Iris pigment epithelial cell (primary cell): Measurements from ENCODE around the gene THPO.
"Not testable (repeated sequence)": the region's sequence is repeated elsewhere in the genome, so short reads cannot be mapped to it uniquely, and the experiment has no call there.

ENCODE experiments used
- DNase-seq: peaks from one replicate; pipeline ENCODE4 v3.0.0-alpha.2; 2011; ENCODE audit warnings: low read depth

Gene THPO

DNA sequence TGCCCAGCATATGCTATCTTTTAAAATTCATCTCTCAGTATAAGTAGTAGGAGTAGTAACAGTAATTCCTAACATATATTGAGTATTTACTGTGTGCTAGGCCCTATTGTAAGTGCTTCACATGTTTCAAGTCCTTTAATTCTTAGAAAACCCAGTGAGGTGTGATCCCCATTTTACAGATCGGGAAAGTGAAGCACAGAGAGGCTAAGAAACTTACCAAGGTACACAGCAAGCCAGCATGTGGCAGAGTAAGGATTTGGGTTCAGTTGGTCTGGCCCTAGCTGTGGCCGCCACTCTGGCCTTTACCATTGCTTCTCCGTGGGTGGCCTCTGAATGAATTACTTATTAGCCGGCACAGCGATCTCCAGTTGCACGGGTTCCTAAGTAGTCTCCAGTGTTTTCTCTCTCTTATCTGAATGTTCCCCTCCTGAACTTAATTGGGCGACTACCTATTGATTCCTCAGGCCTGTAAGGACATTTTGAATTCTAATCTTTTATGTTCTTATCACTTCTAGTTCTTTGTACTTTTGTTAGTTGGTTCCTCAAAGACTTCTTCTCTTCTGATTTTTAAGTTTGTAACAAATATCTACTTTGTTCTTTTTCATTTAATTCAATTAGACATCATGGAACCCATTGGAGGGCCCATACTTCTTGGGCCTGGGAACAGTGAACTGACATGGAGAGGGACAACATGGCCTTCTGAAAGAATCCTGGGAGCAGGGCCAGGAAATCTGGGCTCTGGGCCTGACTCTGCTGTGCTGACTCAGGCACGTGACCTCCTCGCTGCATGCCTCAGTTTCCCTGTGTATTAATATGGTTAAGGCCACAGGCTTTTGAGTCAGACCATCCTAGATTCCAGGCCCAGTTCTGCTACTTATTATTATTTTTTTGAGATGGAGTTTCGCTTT, 28.2 kb downstream of the THPO start:
- no peak for DNase-seq

DNA sequence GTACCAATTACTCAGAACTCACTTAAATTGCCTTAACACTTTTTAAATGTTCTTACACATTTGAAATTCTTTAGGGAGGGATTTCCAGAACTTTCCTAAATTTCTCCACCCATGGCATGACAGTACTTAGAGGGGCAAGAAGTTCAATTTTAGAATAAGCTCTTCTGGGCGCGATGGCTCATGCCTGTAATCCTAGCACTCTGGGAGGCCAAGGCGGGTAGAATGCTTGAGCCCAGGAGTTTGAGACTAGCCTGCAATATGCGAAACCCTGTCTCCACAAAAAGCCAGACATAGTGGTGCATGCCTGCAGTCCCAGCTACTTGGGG, 30.0 kb downstream of the THPO start:
- peak; percentile 12 for DNase-seq

DNA sequence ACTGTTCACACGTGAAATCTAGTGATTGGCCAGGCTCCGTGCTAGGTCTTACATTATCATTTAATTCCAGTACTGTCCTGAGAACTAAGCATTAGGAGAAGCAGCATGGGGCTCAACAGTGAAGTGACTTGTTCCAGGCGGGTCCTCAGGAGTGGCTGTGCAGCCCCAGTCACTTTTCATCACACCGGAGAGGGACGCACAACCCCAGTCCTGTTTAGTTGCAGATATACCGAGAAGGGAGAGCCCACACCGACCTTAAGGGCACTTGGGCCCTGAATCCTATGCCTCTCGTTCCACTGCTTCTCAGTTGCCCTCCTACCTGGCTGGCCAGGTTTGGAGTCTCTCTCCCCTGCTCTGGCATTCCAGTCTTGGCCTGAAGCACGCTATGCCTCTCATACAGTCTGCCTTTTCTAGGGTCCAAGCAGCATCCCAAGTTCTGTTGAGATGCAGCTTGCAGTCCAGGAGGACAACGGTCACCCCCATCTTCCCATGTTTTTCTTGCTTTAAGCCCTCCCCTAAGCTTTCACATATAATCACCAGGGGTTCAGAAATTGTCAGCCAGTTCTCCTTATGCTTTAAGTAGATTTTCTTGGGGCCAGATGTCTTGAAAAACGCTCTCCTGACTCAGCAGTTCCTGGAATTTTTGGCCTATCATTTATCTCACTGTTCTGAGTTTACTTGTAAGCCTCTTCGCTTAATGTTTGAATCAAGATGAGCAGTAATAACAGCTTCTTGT, 30.5 kb downstream of the THPO start:
- peak; percentile 55 for DNase-seq

DNA sequence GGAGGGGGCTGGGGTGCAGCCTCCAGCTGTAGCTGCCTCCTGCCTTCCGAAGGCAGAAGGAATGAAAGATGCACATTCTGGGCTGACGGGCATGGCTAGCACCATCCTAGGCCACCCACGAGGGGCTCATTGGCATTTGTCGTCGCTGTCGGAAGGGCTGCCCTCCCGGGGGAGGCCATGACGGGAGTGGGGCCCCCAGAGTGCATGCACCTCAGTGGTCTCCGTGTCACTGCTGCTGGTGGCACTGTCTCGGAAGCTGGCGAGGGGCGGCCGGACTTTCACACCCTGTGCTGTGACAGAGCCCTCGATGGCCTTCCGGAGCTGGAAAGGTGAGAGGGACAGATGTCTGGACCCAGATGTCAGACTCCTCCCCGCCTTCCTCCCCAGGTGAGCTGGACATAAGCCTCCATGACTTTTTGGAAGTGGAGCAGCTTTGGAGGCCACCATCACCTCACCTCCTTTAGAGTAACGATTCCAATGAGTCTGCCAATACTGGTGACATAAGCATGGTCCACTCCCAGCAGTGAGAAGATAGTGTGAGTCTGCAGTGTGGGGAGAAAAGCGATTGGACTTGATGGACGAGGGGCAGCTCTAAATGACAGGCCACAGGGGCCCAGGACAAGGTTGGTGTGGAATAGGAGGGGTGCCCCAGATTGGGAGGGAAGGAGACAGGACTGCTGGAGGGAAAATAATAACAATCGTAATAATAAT, 31.4 kb downstream of the THPO start:
- DNase-seq = no peak

DNA sequence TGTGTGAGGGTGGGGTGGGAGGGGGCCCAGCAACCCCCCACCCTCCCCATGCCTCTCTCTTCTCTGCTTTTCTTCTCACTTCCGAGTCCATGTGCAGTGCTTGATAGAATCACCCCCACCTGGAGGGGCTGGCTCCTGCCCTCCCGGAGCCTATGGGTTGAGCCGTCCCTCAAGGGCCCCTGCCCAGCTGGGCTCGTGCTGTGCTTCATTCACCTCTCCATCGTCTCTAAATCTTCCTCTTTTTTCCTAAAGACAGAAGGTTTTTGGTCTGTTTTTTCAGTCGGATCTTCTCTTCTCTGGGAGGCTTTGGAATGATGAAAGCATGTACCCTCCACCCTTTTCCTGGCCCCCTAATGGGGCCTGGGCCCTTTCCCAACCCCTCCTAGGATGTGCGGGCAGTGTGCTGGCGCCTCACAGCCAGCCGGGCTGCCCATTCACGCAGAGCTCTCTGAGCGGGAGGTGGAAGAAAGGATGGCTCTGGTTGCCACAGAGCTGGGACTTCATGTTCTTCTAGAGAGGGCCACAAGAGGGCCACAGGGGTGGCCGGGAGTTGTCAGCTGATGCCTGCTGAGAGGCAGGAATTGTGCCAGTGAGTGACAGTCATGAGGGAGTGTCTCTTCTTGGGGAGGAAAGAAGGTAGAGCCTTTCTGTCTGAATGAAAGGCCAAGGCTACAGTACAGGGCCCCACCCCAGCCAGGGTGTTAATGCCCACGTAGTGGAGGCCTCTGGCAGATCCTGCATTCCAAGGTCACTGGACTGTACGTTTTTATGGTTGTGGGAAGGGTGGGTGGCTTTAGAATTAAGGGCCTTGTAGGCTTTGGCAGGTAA, 32.5 kb downstream of the THPO start:
- peak; percentile 55 for DNase-seq

- no peak for DNase-seq
Observed at GRCh38 chr3:184344579-184345316, 33.3 kb downstream of the THPO start.

DNA sequence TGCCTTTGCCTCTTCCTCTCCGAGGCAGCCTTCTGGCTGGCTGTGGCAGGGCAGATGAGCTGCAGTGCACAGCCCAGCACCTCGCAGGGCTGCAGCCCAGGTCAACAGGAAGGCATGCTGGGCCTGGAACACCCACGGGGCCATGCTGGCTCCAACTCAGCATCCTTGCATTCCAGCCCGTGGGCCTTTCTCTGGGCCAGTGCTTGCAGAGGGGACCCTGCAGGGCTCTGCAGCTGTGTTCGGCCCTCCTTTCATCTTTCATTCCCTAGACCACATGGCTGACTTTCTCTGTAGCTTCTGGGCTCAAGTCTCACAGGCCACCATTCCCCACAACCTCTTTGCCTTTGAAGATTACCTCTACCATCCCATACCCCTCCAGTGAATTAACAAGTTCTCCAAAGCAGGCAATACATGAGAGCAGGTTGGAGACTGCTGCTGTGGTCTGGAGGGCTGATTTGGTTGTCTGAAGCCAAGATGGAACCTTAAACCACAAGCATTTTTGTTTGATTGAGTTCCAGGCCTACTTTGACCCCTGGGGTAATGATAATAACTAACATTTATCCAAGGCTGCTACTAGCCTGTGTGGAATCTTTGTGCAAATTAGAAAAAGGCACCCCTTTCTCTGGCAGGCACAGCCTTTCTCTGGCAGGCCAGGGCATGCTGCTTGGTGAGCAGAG, 34.7 kb downstream of the THPO start:
- DNase-seq = peak; percentile 42

- DNase-seq = no peak
Observed at GRCh38 chr3:184341925-184342324, 36.1 kb downstream of the THPO start.

DNA sequence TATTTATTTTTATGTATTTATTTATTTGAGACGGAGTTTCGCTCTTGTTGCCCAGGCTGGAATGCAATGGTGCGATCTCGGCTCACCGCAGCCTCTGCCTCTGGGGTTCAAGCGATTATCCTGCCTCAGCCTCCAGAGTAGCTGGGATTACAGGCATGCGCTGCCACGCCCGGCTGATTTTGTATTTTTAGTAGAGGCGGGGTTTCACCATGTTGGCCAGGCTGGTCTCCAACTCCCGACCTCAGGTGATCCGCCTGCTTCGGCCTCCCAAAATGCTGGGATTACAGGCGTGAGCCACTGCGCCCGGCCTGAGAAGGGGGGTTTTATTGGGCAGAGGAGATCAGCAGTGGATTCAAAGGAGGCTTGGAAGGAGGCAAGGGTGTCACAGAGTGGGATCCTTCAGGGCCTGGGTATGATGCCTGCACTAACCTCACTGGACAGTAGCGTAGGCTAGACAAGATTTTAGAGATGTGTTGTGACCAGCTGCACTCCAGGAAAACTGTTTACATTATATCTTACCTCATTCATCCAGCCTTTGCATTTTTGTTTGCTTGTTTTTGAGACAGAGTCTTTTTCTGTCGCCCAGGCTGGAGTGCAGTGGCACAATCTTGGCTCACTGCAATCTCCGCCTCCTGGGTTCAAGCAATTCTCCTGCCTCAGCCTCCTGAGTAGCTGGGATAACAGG, 38.4 kb downstream of the THPO start:
- DNase-seq = not testable (repeated sequence)

GRCh38 chr3:184339001-184339400, 39.0 kb downstream of the THPO start:
- DNase-seq = no peak

DNA sequence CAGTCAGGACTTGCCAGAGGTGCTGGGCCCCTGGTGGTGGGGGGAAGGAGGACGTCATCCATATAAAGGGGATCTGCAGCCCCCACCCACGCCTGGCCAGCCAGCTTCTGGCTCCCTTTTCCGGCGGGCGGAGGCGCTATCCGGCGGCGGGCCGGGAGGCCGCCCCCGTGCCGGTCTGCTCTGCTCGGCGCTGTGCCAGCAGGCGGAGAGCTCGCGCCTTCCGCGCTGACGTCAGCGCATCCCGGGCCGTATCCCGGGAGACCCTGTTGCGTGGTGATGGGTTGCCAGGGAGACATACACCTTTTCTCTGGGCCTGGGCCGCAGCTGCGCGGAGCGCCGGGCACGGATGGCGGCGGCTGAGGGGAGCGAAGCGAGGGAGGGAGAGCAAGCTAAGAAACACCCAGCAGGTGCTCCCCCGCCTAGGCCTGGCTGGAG, 39.5 kb downstream of the THPO start:
- DNase-seq = peak; percentile 86

DNA sequence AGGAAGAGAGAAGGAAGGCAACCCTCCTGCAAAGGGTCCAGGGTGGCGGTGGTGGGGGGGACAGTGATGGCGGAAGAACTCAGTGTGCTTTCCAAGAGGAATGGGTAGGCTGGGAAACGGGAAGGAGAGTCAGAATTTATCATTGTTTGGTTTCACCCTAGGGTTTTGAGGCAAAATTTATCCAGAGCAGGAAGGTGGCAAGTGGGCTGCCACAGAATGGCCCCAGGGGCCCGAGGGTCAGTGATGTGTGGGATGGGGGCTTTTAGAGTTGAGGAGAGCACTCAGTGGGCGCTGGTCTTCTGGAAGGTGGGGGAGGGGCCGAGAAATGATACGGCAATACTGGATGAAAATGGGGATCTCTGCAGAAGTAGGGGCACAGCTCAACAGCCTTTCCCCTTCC, 40.0 kb downstream of the THPO start:
- no peak for DNase-seq

- DNase-seq = no peak
Observed at GRCh38 chr3:184337399-184337714, 40.6 kb downstream of the THPO start, which contains the start of gene FAM131A. Gene FAM131A (plus strand): TSS chr3:184337600. CDS start chr3:184337631, 31 bp downstream.

- DNase-seq = peak; percentile 64
Observed at GRCh38 chr3:184336547-184337398, 41.2 kb downstream of the THPO start.

DNA sequence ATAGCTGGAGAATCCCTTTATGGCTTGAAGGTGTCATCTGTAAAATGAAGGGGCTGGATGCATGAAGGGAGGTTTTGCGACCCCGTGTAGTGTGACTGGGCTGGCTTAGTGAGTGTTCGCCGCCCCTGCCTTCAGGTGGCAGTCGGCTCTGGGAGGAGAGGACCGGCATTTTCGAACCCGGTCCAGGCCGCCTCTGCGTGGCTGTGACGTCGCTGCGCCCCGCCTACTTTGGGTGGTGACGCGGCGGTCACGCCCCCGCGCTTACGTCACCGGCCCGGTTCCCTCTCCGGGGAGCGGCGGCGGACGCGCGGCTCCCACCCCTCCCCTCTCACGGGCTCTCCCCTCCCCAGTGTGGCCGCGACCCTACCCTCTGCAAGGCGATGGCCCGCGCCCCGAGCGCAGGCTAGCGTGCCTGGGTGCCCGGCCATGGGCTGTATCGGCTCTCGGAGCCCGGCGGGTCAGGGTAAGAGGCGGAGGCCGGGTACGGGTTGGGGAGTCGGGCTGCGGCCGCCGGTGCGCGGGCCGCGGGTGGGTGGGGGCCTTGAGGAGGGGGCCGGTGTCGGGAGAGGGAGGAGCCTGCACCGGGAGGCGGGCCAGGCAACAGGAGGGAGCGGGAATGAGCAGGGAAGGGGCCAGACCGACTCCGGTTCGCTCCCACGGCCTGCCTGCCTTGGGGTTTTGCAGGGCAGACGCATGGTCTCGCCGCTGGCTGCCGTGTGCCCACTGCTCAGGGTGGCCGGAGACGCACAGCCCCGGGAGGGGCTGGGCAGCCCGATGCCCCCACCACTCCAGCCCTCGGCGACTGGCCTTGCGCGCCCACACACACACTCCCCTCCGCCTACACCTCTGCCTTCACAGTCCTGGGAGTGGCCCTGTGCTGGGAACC, 42.1 kb downstream of the THPO start:
- peak; percentile 75 for DNase-seq

DNA sequence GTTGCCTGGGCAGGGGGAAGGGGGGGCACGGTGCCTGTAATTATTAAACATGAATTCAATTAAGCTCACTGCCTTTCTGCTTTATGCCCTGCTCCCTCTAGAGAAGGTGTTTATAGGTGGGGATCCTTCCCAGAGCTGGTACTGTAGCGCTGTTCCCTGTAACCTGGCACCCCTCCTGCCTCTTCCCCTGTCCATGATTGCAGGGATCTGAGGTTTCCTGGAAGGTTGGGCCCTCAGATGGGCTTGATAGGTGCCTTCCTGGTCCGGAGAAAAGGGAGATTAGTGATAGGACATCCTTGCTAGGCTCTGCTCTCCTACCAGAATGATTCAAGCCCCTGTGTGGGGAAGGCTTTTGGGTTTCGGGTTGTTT, 42.7 kb downstream of the THPO start:
- DNase-seq = no peak

DNA sequence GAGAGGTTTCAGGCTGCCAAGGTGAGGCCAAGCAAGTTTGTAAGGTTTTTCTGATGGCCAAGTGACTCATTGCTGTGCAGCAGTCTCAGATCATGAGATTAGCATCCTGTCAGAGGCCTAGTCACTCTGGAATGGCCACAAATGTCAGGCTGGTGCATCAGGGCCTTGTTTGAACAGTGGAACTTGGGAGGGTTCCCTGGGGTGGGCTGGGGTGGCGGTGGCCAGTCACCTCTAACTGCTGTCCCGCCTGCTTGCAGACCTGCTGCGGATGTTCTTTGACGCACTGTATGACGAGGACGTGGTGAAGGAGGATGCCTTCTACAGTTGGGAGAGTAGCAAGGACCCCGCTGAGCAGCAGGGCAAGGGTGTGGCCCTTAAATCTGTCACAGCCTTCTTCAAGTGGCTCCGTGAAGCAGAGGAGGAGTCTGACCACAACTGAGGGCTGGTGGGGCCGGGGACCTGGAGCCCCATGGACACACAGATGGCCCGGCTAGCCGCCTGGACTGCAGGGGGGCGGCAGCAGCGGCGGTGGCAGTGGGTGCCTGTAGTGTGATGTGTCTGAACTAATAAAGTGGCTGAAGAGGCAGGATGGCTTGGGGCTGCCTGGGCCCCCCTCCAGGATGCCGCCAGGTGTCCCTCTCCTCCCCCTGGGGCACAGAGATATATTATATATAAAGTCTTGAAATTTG, 43.4 kb downstream of the THPO start:
- peak; percentile 73 for DNase-seq
